ENCODE data around the gene PRKG1. TPM values are rescaled to one million over a fixed set of nuclear protein-coding genes. Genes with fewer than 3 reads are reported as not detected.

Gene PRKG1
- total RNA-seq, 1 donor from 2014 or later = 17.9 TPM

DNA sequence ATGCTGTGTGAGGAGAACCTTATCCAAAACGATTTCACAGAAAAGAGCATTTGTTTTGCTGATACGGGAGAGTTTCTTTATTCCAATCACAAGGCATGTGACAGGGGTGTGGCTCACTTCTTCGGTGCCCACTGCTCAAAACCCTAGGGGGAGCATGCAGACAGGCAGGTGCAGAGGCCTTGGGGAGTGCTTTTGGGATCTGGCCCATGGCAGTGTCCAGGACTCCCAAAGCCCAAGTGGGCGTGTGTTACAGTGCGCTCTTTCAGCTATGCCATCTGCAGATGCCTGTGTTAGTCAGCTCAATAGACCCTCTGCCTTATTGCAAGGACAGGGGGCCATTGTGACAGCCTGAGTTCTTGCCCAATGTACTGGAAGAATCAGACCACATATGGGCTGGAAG, 530.3 kb downstream of the PRKG1 start:
- Histone ChIP-seq H3K9me3 (no peaks in the 10 kb centered on the region), H3K4me3 (no peak overlapping the region), H3K27me3 (no peaks in the 10 kb centered on the region), H3K4me1 (peaks cover 6% of the 10 kb centered on the region), H3K36me3 (no peaks in the 10 kb centered on the region), H3K27ac (no peak overlapping the region)
- TF ChIP-seq POLR2A (IDR thresholded peaks at IDR 0.05) = no peak
- no peak for DNase-seq (ENCODE audit: extremely low spot score in 2 of 2)
- intact Hi-C loops (cut with DNase I) = no loop called here

DNA sequence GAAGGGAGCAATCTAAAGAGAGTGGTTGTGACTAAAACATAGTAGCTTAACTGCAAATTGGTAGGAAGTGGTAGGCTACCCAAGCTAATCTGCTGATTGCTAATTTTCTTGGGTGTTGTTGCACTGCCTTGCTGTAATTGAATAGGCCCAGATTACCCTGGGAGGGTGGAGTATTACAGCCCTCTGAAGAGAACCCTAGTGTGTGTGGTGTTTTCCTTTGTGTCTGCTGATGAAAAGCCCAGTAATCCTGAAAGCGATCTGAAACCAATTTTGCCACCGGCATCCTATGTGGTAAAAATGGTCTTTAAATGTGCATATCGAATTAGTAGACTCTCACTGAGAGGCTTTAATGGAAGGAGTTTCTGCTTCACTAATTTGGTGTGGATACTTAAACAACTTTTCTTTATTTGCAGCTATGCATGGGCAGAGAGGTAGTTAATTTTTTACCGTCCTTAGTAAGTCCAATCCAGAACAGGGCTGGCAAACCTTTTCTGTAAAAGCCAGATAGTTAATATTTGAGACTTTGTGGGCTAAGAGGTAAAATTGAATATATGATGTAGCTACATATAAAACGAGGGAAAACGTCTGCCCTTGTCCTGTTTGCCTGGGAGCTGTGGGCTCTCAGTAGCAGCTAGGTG, 532.7 kb downstream of the PRKG1 start:
- H3K4me1 ChIP-seq = no peaks in the 10 kb centered on the region
- DNase-seq (ENCODE audit: extremely low spot score in 2 of 2) = no peak
- intact Hi-C loops (cut with DNase I) = no loop called here
- H3K27me3 ChIP-seq = no peaks in the 10 kb centered on the region
- no peak overlapping the region for H3K4me3 ChIP-seq
- no peaks in the 10 kb centered on the region for H3K9me3 ChIP-seq
- TF ChIP-seq POLR2AphosphoS5 (IDR thresholded peaks at IDR 0.05; ENCODE audit: insufficient read depth in 1 of 2, low read depth in 1 of 2) = no peak
- TF ChIP-seq, protein P1, sequence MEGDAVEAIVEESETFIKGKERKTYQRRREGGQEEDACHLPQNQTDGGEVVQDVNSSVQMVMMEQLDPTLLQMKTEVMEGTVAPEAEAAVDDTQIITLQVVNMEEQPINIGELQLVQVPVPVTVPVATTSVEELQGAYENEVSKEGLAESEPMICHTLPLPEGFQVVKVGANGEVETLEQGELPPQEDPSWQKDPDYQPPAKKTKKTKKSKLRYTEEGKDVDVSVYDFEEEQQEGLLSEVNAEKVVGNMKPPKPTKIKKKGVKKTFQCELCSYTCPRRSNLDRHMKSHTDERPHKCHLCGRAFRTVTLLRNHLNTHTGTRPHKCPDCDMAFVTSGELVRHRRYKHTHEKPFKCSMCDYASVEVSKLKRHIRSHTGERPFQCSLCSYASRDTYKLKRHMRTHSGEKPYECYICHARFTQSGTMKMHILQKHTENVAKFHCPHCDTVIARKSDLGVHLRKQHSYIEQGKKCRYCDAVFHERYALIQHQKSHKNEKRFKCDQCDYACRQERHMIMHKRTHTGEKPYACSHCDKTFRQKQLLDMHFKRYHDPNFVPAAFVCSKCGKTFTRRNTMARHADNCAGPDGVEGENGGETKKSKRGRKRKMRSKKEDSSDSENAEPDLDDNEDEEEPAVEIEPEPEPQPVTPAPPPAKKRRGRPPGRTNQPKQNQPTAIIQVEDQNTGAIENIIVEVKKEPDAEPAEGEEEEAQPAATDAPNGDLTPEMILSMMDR (IDR thresholded peaks at IDR 0.05) = no peak
- TF ChIP-seq POLR2A (IDR thresholded peaks at IDR 0.05) = no peak
- H3K36me3 ChIP-seq = no peaks in the 10 kb centered on the region
- no peak overlapping the region for H3K27ac ChIP-seq

DNA sequence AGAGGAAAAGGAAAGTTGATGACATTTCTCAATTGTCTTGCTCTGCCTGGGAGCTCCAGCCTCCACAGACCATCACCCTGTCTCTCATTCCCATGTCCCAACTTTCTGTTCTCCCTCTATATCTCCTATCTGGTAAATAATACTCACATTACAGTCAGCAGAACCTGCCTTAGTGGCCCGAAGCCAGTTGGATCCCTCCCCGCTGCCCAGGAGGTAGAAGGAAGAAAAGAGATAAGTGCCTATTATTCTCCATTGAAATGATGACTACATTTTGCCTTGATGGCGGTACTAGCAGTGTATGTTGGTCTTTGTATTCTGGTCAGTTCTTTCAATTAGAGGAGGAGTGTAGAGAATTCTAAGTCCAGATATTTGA, 533.2 kb downstream of the PRKG1 start:
- Histone ChIP-seq H3K27me3 (no peaks in the 10 kb centered on the region), H3K4me1 (no peaks in the 10 kb centered on the region), H3K4me3 (no peak overlapping the region), H3K9me3 (no peaks in the 10 kb centered on the region), H3K36me3 (no peaks in the 10 kb centered on the region), H3K27ac (no peak overlapping the region)
- no peak for TF ChIP-seq POLR2A (IDR thresholded peaks at IDR 0.05)
- TF ChIP-seq POLR2AphosphoS5 (IDR thresholded peaks at IDR 0.05; ENCODE audit: insufficient read depth in 1 of 2, low read depth in 1 of 2) = no peak
- TF ChIP-seq, protein P1 (IDR thresholded peaks at IDR 0.05) = no peak
- intact Hi-C loops (cut with DNase I) = no loop called here
- DNase-seq (ENCODE audit: extremely low spot score in 2 of 2) = no peak

DNA sequence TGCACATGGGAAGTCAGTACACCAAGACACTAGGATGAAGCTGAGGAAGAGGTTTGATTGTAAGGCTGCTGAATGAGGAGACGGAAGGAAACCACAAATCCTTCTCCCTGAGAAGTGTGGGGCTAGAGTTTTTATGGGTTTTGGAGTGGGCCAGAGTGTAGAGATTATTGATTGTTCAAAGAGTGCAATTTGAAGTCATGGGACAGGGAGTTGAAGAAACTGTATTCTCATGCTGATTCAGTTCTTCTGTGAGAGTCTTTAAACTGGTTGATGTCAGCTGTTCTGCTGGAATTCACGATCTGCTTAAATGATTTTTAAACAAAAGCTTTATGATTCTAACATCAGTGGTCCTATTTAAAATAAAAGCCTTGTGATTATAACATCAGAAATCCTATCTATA, 533.9 kb downstream of the PRKG1 start:
- no peaks in the 10 kb centered on the region for H3K4me1 ChIP-seq
- intact Hi-C loops (cut with DNase I) = no loop called here
- no peak overlapping the region for H3K4me3 ChIP-seq
- no peak for TF ChIP-seq POLR2AphosphoS5 (IDR thresholded peaks at IDR 0.05; ENCODE audit: insufficient read depth in 1 of 2, low read depth in 1 of 2)
- TF ChIP-seq, protein P1 (IDR thresholded peaks at IDR 0.05) = no peak
- no peak for TF ChIP-seq POLR2A (IDR thresholded peaks at IDR 0.05)
- H3K36me3 ChIP-seq = no peaks in the 10 kb centered on the region
- no peaks in the 10 kb centered on the region for H3K9me3 ChIP-seq
- H3K27me3 ChIP-seq = no peaks in the 10 kb centered on the region
- no peak overlapping the region for H3K27ac ChIP-seq
- DNase-seq (ENCODE audit: extremely low spot score in 2 of 2) = no peak

DNA sequence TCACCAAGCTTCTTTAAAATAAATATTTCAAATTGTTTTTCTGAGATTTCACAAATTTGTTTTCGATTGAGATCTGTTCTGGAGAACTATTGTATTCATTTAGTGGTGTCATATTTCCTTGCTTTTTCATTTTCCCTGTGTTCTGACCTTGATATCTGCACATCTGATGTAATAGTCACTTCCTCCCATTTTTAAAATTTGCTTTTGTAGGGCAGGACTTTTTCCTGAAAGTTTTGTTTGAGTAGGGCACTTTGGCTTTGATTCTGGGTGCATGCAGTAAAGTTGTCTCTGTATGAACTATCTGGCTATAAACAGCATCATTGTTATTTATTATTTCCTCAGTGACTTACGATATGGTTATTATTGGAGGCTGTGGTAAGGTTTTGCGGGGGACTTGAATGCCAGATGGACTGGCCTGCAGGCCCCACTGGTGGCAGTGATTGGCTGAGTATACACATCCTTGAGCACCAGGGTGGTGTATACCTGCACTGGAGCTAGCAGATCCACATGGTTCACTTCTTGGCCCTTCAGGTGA, 541.5 kb downstream of the PRKG1 start:
- H3K27me3 ChIP-seq = no peaks in the 10 kb centered on the region
- no peak for TF ChIP-seq POLR2A (IDR thresholded peaks at IDR 0.05)
- TF ChIP-seq POLR2AphosphoS5 (IDR thresholded peaks at IDR 0.05; ENCODE audit: insufficient read depth in 1 of 2, low read depth in 1 of 2) = no peak
- TF ChIP-seq, protein P1 (IDR thresholded peaks at IDR 0.05) = no peak
- H3K36me3 ChIP-seq = no peaks in the 10 kb centered on the region
- no peaks in the 10 kb centered on the region for H3K4me1 ChIP-seq
- H3K9me3 ChIP-seq = no peaks in the 10 kb centered on the region
- H3K27ac ChIP-seq = no peak overlapping the region
- H3K4me3 ChIP-seq = no peak overlapping the region
- no peak for DNase-seq (ENCODE audit: extremely low spot score in 2 of 2)
- intact Hi-C loops (cut with DNase I) = no loop called here
